PC-9 (cell line): ENCODE results near the gene SUSD5. TPM values are rescaled to one million over a fixed set of nuclear protein-coding genes. Genes with fewer than 3 reads are reported as not detected.

Source experiments
- BruUV-seq: library from RNA; stranded (reverse); fragments of 400-500 nt; replicated peaks from 2 replicates; lab custom pipeline; 2021; lab: Mats Ljungman, UMichigan
- CTCF ChIA-PET: fragments of 300-600 bp; sonication (Branson Sonifier 250); formaldehyde crosslinking; loops from one replicate; lab custom pipeline; 2022; ENCODE audit warnings: antibody characterized with exemption; lab: Charles Lee
- POLR2A ChIA-PET: fragments of 300-600 bp; sonication (Branson Sonifier 250); formaldehyde crosslinking; loops from one replicate; lab custom pipeline; 2022; ENCODE audit warnings: antibody characterized with exemption; ENCODE audit not compliant: unreplicated experiment; lab: Charles Lee
- DNase-seq, 2 experiments: peaks; one replicate each; pipeline versions ENCODE4 v3.0.0 to v3.0.0-alpha.2; 2015 to 2022; ENCODE audit warnings: mixed read lengths in 1 of 2
- H2AFZ ChIP-seq: fragments of 200-600 bp; sonication (generic); 2 replicates; pipeline ENCODE4 v1.8.1; 2017; ENCODE audit warnings: antibody characterized with exemption
- H3F3A ChIP-seq: fragments of 200-600 bp; sonication (generic); 2 replicates; pipeline ENCODE4 v1.8.1; 2017; ENCODE audit warnings: antibody characterized with exemption, mild to moderate bottlenecking, low read depth; ENCODE audit not compliant: insufficient read depth
- H3K27ac ChIP-seq: fragments of 200-600 bp; sonication (generic); 2 replicates; pipeline ENCODE4 v1.6.1; 2016; ENCODE audit warnings: mixed run types
- H3K27me3 ChIP-seq: fragments of 200-600 bp; sonication (generic); 2 replicates; pipeline ENCODE4 v1.6.1; 2016; ENCODE audit warnings: low read depth, mixed run types; ENCODE audit not compliant: insufficient read depth
- H3K36me3 ChIP-seq: fragments of 200-600 bp; sonication (generic); 2 replicates; pipeline ENCODE4 v1.6.1; 2016; ENCODE audit warnings: low read depth, mixed run types
- H3K4me1 ChIP-seq: fragments of 200-600 bp; sonication (generic); replicated peaks from 2 replicates; pipeline ENCODE4 v1.6.1; 2016; ENCODE audit warnings: mixed run types; ENCODE audit not compliant: insufficient read depth
- H3K4me2 ChIP-seq: fragments of 200-600 bp; sonication (generic); 2 replicates; pipeline ENCODE4 v1.6.1; 2017; ENCODE audit warnings: mixed run types
- H3K4me3 ChIP-seq: fragments of 200-600 bp; sonication (generic); 2 replicates; pipeline ENCODE4 v1.6.1; 2016; ENCODE audit warnings: mixed run types
- H3K79me2 ChIP-seq: fragments of 200-600 bp; sonication (generic); 2 replicates; pipeline ENCODE4 v1.6.1; 2017; ENCODE audit warnings: low read depth, mixed run types
- H3K9me2 ChIP-seq: fragments of 200-600 bp; sonication (generic); 2 replicates; pipeline ENCODE4 v1.8.1; 2017; ENCODE audit warnings: mild to moderate bottlenecking; ENCODE audit not compliant: insufficient read depth
- H3K9me3 ChIP-seq: fragments of 200-600 bp; sonication (generic); 2 replicates; pipeline ENCODE4 v1.8.1; 2016; ENCODE audit warnings: low read depth; ENCODE audit not compliant: insufficient read depth
- H4K20me1 ChIP-seq: fragments of 200-600 bp; sonication (generic); 2 replicates; pipeline ENCODE4 v1.8.1; 2017; ENCODE audit not compliant: insufficient read depth
- EZH2 ChIP-seq: fragments of 200-600 bp; sonication (generic); IDR thresholded peaks from 2 replicates; pipeline ENCODE4 v1.8.0; 2017; ENCODE audit warnings: antibody characterized with exemption, low read depth
- intact Hi-C: fragments of 100-400 bp; cut with micrococcal nuclease; formaldehyde crosslinking; loops from one replicate; pipeline ENCODE4 v1.10.0; 2022; ENCODE audit not compliant: unreplicated experiment
- total RNA-seq: library from RNA; stranded (reverse); gene quantifications from 2 replicates; pipeline ENCODE4 v1.2.3, GENCODE V29; 2021
- TF ChIP-seq, protein P1 (sequence below): fragments of 200-600 bp; sonication (generic); conservative IDR thresholded peaks from 2 replicates; pipeline ENCODE4 v1.6.1; 2017; ENCODE audit warnings: mixed run types, antibody characterized with exemption, mild to moderate bottlenecking, moderate library complexity

Gene SUSD5
- total RNA-seq, 1 experiment from 2014 or later: 0.35 TPM

GRCh38 chr3:33233884-33234283, 15.3 kb upstream of the SUSD5 start:
- H3K4me3 ChIP-seq: no peak overlapping the region
- intact Hi-C loops: no loop called here
- H2AFZ ChIP-seq: no peak overlapping the region
- TF ChIP-seq, protein P1, sequence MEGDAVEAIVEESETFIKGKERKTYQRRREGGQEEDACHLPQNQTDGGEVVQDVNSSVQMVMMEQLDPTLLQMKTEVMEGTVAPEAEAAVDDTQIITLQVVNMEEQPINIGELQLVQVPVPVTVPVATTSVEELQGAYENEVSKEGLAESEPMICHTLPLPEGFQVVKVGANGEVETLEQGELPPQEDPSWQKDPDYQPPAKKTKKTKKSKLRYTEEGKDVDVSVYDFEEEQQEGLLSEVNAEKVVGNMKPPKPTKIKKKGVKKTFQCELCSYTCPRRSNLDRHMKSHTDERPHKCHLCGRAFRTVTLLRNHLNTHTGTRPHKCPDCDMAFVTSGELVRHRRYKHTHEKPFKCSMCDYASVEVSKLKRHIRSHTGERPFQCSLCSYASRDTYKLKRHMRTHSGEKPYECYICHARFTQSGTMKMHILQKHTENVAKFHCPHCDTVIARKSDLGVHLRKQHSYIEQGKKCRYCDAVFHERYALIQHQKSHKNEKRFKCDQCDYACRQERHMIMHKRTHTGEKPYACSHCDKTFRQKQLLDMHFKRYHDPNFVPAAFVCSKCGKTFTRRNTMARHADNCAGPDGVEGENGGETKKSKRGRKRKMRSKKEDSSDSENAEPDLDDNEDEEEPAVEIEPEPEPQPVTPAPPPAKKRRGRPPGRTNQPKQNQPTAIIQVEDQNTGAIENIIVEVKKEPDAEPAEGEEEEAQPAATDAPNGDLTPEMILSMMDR: no peak
- no peak for TF ChIP-seq EZH2
- no peak overlapping the region for H3K4me2 ChIP-seq
- no peak for DNase-seq
- ChIA-PET CTCF (no interaction called here), POLR2A (no interaction called here)
- H3F3A ChIP-seq: no peaks in the 10 kb centered on the region
- no peak overlapping the region for H3K27ac ChIP-seq
- no peaks in the 10 kb centered on the region for H3K36me3 ChIP-seq
- no peaks in the 10 kb centered on the region for H3K9me3 ChIP-seq
- no peaks in the 10 kb centered on the region for H3K4me1 ChIP-seq
- no peaks in the 10 kb centered on the region for H4K20me1 ChIP-seq
- no peaks in the 10 kb centered on the region for H3K79me2 ChIP-seq
- no peaks in the 10 kb centered on the region for H3K9me2 ChIP-seq
- no TSS peak for BruUV-seq
- no peaks in the 10 kb centered on the region for H3K27me3 ChIP-seq

DNA sequence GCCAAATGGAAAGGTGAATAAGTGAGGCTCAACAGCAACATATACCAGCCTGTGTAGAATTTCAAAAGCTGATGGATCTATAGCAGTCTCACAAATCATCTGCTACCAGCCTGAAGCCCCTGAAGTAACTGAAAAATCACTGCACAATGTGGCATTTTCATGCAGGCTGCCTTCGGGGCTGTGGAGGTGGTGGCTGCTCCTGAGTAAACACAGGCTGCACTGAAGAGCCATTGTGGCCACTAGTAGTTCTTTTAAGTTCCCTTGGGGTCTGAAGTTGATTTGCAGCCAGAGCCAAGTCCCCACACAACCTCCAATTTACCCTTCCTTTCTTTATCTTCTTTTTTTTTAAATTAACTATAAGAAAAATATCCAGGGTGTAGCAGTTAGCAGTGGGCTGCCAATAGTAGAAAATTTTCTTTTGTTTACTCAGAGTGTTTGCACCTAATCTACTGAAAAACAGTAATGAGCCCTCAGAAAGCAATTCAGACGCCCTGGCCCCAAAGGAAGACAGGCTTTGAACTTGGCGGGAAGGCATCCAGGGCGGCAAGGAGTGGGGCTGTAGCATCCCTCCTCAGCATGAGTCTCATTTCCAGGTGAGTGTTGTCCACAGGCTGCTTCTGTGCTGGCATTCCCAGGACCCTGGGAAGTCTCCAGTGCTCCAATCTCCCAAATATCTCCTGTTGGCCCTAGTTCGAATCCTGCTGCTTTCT, 13.3 kb upstream of the SUSD5 start:
- CTCF ChIA-PET: no interaction called here
- POLR2A ChIA-PET: no interaction called here
- intact Hi-C loops: no loop called here

GRCh38 chr3:33229947-33230346, 11.3 kb upstream of the SUSD5 start:
- no TSS peak for BruUV-seq

More for the DNA sequence above, 13.3 kb upstream of the SUSD5 start:
- Histone ChIP-seq H3F3A (no peaks in the 10 kb centered on the region), H3K4me3 (no peak overlapping the region), H3K4me2 (no peak overlapping the region), H3K79me2 (no peaks in the 10 kb centered on the region), H3K36me3 (no peaks in the 10 kb centered on the region), H3K9me2 (no peaks in the 10 kb centered on the region), H2AFZ (no peak overlapping the region), H4K20me1 (no peaks in the 10 kb centered on the region), H3K4me1 (no peaks in the 10 kb centered on the region), H3K27me3 (no peaks in the 10 kb centered on the region), H3K27ac (no peak overlapping the region), H3K9me3 (no peaks in the 10 kb centered on the region)
- DNase-seq: no peak
- TF ChIP-seq EZH2: no peak
- TF ChIP-seq, protein P1: no peak
- no TSS peak for BruUV-seq

More at GRCh38 chr3:33229947-33230346, 11.3 kb upstream of the SUSD5 start:
- no peak overlapping the region for H3K27ac ChIP-seq
- H3K4me1 ChIP-seq: no peaks in the 10 kb centered on the region
- ChIA-PET POLR2A (no interaction called here), CTCF (no interaction called here)
- H2AFZ ChIP-seq: no peak overlapping the region
- H3K9me3 ChIP-seq: no peaks in the 10 kb centered on the region
- no peaks in the 10 kb centered on the region for H3K36me3 ChIP-seq
- no peaks in the 10 kb centered on the region for H3F3A ChIP-seq
- H3K9me2 ChIP-seq: no peaks in the 10 kb centered on the region
- no peak overlapping the region for H3K4me3 ChIP-seq
- TF ChIP-seq EZH2: no peak
- TF ChIP-seq, protein P1: no peak
- H4K20me1 ChIP-seq: no peaks in the 10 kb centered on the region
- no peaks in the 10 kb centered on the region for H3K27me3 ChIP-seq
- intact Hi-C loops: no loop called here
- H3K79me2 ChIP-seq: no peaks in the 10 kb centered on the region
- no peak for DNase-seq
- no peak overlapping the region for H3K4me2 ChIP-seq
